Duodenal mucosa (tissue), 2 donors: ENCODE results near the gene STRA6.

Source experiments
- H3K27ac ChIP-seq: one replicate; pipeline ENCODE4 v1.7.0; 2013; ENCODE audit warnings: low read depth, low read length
- H3K27me3 ChIP-seq, 2 donors: one replicate each; pipeline ENCODE4 v1.7.0; 2013; ENCODE audit warnings: low read length in 2 of 2, control low read depth in 1 of 2; ENCODE audit not compliant: insufficient read depth in 2 of 2, control insufficient read depth in 1 of 2
- H3K36me3 ChIP-seq, 2 donors: one replicate each; pipeline ENCODE4 v1.7.0; 2013; ENCODE audit warnings: low read length in 2 of 2, control low read depth in 1 of 2; ENCODE audit not compliant: insufficient read depth in 2 of 2, control insufficient read depth in 1 of 2
- H3K4me1 ChIP-seq, 2 donors: one replicate each; pipeline ENCODE4 v1.7.0; 2013; ENCODE audit warnings: low read length in 2 of 2, control low read depth in 1 of 2; ENCODE audit not compliant: insufficient read depth in 2 of 2, control insufficient read depth in 1 of 2
- H3K4me3 ChIP-seq, 2 donors: one replicate each; pipeline ENCODE4 v1.7.0; 2013; ENCODE audit warnings: low read length in 2 of 2, low read depth in 1 of 2
- H3K9ac ChIP-seq, 2 donors: one replicate each; pipeline ENCODE4 v1.7.0; 2013; ENCODE audit warnings: low read length in 2 of 2, low read depth in 1 of 2
- H3K9me3 ChIP-seq, 2 donors: one replicate each; pipeline ENCODE4 v1.7.0; 2013; ENCODE audit warnings: low read length in 2 of 2, control low read depth in 1 of 2; ENCODE audit not compliant: control insufficient read depth in 1 of 2

Gene STRA6

DNA sequence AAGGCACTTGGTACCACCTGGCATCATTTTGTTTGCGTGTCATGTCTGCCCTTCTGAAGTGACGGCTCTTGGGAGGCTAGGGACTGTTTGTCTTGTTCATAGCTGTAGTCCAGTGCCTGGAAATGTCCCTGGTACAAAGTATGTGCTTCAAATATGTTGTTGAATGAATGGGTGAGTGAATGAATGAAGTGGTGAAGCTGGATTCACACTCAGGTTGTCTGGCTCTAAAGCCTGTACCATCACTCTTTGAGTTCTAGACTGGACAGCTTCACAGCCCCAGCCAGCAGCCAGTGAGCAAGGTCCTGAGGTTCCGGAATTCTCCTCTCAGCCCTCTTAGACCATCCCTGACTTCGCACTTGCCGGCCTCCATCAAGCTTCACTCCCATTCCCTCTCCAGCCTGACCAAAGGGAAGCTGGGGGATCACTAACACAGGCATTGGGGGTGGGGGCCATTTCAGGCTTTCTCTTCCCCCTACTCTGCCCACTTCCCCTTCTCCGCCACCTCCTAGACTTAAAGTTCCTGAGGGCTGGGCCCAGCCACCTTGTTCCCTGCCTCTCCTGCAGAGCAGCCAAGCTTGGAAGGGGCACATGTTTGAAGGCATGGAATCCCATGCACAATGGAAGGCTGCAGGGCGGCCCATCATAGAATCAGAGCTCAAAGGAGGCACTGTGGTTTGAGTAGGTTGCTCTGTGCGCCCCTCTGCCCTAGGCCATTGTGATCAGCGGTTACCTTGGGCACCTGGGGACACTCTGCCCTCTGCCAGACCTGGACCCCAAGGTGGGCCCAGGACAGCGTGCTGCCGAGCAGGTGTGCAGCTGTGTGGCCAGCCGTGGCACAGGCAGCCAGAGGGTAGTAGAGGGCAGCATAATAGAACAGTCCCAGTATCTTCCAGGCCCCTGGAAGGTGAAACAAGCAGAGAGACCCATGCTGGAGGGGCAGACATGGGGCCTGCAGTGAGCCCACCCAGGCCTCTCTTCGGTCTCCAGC, 7.7 kb downstream of the STRA6 start:
- no peaks in the 10 kb centered on the region for H3K36me3 ChIP-seq
- H3K9ac ChIP-seq: no peak overlapping the region
- peaks cover 11 to 13% of the 10 kb centered on the region in 2 donors for H3K4me1 ChIP-seq
- no peak overlapping the region for H3K4me3 ChIP-seq
- no peak overlapping the region for H3K27ac ChIP-seq
- H3K9me3 ChIP-seq: no peaks in the 10 kb centered on the region
- H3K27me3 ChIP-seq: no peaks in the 10 kb centered on the region

DNA sequence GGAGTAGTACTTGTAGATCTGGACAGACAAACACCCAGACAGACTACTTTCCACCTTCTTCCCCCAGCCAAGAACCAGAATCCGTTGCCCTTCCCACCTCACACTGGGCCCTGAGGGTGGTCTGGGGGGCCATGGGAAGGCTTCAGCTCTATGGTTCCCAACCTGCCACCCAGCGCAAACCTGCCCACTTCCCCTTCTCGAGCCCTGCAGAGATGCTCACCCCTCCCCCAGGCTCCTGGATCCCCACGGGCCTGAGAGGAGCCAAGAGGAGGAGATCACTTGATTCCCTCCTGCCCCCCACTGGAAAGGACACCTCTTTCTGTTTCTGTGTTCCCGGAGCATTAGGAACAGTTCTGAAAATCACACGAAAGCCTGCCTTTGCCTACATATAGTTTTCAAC, 8.7 kb downstream of the STRA6 start:
- H3K9me3 ChIP-seq: no peaks in the 10 kb centered on the region
- H3K4me3 ChIP-seq: no peak overlapping the region
- no peaks in the 10 kb centered on the region for H3K36me3 ChIP-seq
- peaks cover 11 to 13% of the 10 kb centered on the region in 2 donors for H3K4me1 ChIP-seq
- H3K27me3 ChIP-seq: no peaks in the 10 kb centered on the region
- no peak overlapping the region for H3K27ac ChIP-seq
- no peak overlapping the region for H3K9ac ChIP-seq

DNA sequence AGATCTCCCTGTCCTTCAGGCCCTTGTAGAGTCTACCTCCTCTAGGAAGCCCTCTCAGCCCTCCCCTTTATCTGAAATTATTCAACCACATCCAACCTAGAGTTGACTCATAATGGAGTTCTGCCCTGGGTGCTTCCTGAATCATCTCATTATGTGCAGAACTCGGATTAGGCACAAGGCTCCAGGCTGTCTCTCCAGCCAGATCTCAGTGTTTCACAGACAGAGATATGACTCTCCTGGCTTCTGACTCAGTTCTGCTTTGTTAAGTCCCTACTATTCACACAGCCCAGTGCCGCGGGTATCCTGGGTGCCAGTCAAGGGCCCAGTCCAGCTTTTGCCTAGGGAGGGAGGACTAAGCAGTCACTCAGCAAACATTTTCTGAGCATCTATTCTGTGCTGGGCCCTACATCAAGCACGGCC, 9.3 kb downstream of the STRA6 start:
- no peak overlapping the region for H3K4me3 ChIP-seq
- H3K4me1 ChIP-seq: peaks cover 11 to 13% of the 10 kb centered on the region in 2 donors
- H3K27ac ChIP-seq: no peak overlapping the region
- no peaks in the 10 kb centered on the region for H3K36me3 ChIP-seq
- H3K27me3 ChIP-seq: no peaks in the 10 kb centered on the region
- no peak overlapping the region for H3K9ac ChIP-seq
- H3K9me3 ChIP-seq: no peaks in the 10 kb centered on the region

DNA sequence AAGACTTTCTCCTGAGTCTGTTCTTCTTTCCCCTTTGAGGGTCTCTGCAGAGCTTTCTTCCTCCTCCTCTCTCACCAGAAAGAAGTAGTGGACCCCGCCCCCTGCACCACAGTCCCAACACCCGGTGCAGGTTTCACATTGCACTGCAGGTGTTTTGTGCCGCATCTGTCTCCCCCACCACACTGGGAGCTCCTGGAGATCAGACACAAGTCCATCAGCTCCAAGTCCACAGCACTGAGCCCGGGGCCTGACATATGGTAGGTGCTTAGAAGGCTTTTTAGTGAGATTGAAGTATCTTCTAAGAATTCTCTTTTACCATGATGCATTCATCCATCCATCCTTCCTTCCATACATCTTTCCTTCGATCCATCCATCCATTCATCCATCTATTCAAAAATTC, 9.8 kb downstream of the STRA6 start:
- H3K27me3 ChIP-seq: no peaks in the 10 kb centered on the region
- no peak overlapping the region for H3K4me3 ChIP-seq
- no peak overlapping the region for H3K27ac ChIP-seq
- no peak overlapping the region for H3K9ac ChIP-seq
- no peaks in the 10 kb centered on the region for H3K9me3 ChIP-seq
- no peaks in the 10 kb centered on the region for H3K36me3 ChIP-seq
- H3K4me1 ChIP-seq: peaks cover 11 to 13% of the 10 kb centered on the region in 2 donors

DNA sequence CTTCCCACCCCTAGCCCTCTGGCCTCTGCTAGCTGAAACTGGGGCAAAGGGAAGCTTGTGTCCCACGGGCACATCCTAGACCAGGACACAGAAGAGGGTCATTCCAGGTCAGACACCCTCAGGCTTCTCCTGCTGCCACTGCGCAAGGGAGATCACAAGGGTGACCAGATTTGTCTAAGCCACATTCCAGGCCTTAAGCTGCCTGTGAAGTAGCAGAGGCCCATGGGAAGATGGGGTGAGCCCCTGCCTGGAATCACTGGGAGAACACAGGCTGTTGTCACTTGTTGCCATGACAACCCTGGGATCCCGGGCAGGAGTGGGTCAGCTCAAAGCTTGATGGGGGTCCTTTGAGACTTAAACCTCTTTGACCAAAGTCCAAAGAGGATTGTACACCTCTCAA, 10.8 kb downstream of the STRA6 start:
- Histone ChIP-seq H3K9ac (no peak overlapping the region), H3K27me3 (no peaks in the 10 kb centered on the region), H3K27ac (no peak overlapping the region)

DNA sequence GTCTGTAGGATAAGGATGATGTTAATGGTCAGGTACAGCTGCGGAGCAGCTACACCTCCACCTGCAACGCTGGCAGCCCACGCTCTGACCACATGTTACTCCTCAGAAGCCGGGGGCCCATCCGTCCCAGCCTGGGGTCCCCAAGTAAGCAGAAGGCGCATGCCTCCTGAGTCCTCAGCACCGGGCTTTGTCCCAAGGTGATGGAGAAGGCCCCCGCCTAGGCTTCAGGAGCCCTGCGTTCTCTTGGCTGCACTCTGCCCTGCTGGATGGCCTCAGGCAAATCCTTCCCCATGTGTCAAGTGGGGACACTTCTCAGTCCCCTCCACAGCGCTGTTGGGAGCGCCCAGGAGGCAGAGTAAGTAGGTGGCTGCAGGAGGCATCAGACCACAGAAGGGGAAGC, 14.4 kb downstream of the STRA6 start:
- H3K27me3 ChIP-seq: no peaks in the 10 kb centered on the region
- no peaks in the 10 kb centered on the region for H3K9me3 ChIP-seq
- H3K4me1 ChIP-seq: no peaks in the 10 kb centered on the region
- H3K36me3 ChIP-seq: no peaks in the 10 kb centered on the region
- no peak overlapping the region for H3K9ac ChIP-seq
- H3K27ac ChIP-seq: no peak overlapping the region
- H3K4me3 ChIP-seq: no peak overlapping the region

More for the DNA sequence above, 10.8 kb downstream of the STRA6 start:
- peaks cover 9 to 11% of the 10 kb centered on the region in 2 donors for H3K4me1 ChIP-seq
- no peak overlapping the region for H3K4me3 ChIP-seq
- H3K36me3 ChIP-seq: no peaks in the 10 kb centered on the region
- H3K9me3 ChIP-seq: no peaks in the 10 kb centered on the region

DNA sequence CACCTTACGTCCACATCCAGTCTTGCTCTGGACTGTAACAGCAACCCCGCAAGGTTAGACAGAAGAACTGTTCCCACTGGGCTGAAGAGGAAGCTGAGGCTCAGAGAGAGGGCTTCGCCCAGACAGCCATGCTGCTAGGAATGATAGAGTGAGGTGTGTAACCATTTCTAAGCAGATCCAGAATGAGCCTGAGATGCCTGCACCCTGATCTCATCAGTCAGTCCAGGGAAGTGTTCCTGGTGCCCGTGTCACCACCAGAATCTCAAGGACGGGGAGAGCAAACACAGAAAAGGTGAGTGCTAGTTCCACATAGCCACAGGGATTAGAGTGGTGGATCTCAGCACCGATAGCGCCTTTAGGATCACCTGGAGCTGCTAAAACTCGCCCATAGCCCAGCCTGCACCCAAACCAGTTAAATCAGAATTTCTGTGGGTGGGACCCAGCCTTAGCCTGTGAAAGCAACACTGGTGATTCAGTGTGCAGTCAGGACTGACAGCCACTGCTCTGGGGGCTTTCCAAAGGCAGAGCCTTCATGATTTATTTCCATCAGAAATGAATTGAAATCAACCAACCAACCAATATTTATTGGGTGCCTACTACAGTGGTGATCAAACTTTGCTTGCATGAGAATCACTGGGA, 16.8 kb downstream of the STRA6 start:
- Histone ChIP-seq H3K36me3 (no peaks in the 10 kb centered on the region), H3K27ac (no peak overlapping the region), H3K27me3 (no peaks in the 10 kb centered on the region), H3K9ac (no peak overlapping the region), H3K4me3 (no peak overlapping the region), H3K4me1 (no peaks in the 10 kb centered on the region), H3K9me3 (no peaks in the 10 kb centered on the region)

DNA sequence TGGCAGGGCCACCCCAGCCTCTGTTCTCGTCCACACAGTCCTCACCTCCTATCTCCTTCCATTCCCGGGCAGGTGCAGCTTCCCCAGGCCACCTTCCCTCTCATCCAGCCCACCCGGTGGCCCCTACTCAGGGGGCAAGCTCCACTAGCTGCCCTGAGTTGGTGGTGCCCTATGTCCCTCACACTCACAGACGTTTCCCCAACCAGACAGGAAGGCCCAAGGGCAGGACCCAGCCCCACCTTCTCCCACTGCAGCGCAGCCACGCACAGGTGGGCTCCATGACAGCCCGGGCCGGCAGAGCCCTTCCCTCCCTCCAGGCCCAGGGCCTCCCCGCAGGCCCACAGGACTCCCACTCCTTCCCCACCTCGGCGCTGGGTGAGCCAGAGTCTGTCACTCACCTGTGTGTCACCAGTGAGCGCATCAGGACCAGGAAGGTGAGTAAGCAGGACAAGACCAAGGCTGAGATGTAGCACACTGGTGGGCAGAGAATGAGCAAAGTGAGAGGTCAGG, 17.9 kb downstream of the STRA6 start:
- Histone ChIP-seq H3K9ac (no peak overlapping the region), H3K36me3 (no peaks in the 10 kb centered on the region), H3K9me3 (no peaks in the 10 kb centered on the region), H3K4me3 (no peak overlapping the region), H3K27ac (no peak overlapping the region), H3K4me1 (no peaks in the 10 kb centered on the region), H3K27me3 (no peaks in the 10 kb centered on the region)

DNA sequence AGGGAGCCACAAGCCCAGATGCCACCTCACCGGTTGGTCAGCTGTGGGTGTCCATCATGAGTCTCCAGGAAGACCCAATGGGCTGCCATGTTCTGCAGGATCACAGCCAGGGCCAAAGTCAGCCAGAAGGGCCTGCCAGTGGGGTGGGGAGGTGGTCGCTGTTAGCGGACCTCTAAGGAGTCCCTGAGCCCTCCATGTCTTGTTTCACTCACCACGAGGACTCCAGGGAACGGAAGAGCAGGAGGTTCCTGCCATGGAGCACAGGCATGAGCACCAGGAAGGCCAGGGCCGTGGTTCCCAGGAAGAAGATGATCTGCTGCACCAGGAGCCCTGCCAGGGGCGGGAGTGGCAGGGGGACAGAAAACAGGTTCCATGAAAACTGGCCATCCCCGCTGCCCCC, 20.5 kb downstream of the STRA6 start:
- no peak overlapping the region for H3K4me3 ChIP-seq
- H3K27ac ChIP-seq: no peak overlapping the region
- H3K9me3 ChIP-seq: no peaks in the 10 kb centered on the region
- no peak overlapping the region for H3K9ac ChIP-seq
- H3K36me3 ChIP-seq: no peaks in the 10 kb centered on the region
- H3K27me3 ChIP-seq: no peaks in the 10 kb centered on the region
- H3K4me1 ChIP-seq: no peaks in the 10 kb centered on the region

DNA sequence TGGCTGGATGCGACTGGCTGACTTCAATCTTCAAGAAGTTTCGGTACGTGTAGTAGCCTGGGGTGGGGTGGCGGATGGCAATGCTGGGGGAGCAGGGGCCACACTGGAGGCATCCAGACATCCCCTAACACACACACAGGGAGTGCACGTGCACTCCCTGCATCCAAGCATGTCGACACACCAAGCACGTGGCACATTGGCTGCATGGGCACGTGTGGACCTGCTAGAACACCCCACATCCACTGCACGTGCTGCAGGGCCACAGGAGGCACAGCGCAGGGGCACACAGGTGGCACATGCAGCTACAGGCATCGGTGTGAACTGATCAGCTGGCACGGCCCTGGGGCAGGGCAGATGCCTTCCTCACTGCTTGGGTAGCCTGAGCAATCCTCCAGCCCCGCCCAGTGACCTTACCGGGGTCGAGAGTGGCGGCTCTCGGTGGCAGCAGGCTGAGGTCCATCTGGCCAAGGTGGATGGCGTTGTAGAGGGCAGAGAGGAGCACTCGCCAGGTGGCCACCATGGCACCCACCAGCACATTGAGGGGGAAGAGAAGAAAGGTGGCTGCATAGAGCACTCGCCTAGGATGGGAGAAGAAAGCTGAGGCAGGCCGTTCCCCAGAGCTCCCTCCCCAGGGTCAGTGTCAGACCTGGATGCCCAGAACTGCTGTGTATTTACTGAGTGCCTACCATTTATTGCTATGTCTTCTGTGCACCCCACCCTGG, 21.5 kb downstream of the STRA6 start:
- Histone ChIP-seq H3K9ac (no peak overlapping the region), H3K36me3 (no peaks in the 10 kb centered on the region), H3K27ac (no peak overlapping the region), H3K4me3 (no peak overlapping the region), H3K9me3 (no peaks in the 10 kb centered on the region), H3K27me3 (no peaks in the 10 kb centered on the region), H3K4me1 (no peaks in the 10 kb centered on the region)
